GM21737 (cell line): ENCODE data around the gene MIF4GD.
"Not testable (repeated sequence)": the region's sequence is repeated elsewhere in the genome, so short reads cannot be mapped to it uniquely, and the experiment has no call there.

Experiments
- ATAC-seq: cut with Tn5 transposase; IDR thresholded peaks from one replicate; pipeline ENCODE4 v1.9.1; 2021; ENCODE audit warnings: mild to moderate bottlenecking, moderate library complexity; ENCODE audit not compliant: unreplicated experiment

MIF4GD gene

DNA sequence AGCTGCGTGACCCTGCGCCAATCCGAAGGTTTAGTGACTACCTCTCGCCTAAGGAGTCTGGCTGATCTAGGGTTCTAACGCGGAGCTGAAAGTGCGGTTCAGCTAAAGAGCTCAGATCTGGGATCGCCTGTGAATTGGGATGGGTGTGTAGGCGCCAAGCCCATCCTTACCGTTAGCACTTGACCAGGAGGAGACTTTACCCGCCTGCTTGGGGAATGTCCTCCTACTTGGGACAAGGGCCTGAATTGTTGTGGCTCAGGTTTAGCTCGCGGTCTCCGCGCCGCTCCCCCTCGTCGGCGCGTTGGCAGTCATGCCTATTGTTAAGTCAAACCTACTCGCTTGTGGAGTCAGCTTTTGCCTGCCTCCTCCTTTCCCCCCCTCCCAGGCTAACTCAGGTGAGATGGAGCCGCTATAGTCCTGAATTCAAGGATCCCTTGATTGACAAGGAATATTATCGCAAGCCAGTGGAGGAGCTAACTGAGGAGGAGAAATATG lies 8.9 kb downstream of the MIF4GD start:
- peak; percentile 4 for ATAC-seq

DNA sequence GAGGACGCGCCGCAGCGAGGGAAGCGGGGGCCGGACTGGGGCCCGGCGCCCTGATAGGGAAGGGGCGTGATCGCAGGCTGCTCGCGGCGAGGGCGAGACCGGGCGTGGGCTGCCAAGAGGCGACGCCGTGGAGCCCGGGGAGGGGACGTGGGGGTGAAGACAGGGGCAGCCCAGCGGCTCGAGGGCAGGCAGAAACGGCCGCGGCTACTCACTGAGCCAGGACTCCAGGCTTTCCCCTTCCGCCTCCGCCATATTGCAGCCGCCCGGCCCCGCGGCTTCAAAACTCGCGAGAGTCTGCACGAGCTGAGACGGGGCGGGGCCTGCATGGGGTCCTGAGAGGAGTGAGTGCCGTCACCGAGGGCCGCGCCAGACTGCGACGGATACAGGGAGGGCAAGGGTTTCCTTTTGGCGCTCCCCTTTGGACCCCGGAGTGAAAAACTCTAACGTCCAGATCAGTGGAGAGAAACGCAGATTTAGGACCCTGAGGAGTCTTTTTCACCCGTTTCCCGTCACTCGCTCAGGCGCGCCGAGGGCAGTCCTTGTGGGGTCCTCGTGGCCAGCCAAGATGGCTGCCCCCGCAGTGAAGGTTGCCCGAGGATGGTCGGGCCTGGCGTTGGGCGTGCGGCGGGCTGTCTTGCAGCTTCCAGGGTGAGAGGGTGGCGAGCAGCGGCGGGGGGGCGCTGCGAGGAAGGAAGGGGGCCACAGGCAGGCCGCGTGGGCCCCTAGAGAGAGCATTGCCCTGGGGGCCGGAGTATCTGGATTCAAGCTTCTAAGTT lies 9.5 kb downstream of the MIF4GD start, which contains the start of the genes GGA3 and MRPS7:
GGA3 (minus strand) TSS at position 271 of the 776 bp plus-strand sequence; CDS start at position 252, 19 bp downstream.
MRPS7 (plus strand) TSS at position 544 of the 776 bp plus-strand sequence; CDS start at position 566, 22 bp downstream.
- ATAC-seq: peak; percentile 75

DNA sequence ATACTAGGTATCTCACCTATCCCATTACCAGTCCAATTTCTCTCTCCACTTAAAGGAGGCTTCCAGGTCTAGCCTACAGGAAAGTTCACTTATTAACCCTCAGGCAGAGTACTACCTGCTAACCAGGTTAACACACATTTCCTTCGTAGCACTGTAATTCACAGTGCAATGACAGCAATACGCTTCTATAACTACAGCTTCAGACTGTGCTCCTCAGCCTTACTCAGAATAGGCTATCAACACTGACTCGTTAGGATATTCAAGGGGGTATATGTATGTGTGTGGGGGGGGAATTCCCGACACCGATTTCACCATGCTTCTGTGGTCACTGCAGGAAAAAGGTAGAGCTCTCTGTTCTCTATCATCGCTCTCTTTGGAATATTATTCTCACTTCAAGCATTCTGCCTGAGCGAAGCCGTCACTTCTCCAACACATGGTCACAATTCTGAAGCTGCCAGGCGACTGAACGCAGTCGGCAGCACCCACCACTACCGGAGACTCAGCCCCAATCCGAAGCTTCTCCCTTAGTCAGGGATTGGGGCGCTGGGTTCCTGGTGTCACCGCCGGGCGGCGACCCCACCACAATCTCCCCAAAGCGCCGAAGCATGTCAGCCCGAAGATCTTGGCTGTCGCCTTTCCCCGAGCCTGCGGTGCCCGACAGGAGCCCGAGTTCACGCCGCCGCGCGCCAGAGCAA lies 10.2 kb downstream of the MIF4GD start:
- ATAC-seq: peak; percentile 20

DNA sequence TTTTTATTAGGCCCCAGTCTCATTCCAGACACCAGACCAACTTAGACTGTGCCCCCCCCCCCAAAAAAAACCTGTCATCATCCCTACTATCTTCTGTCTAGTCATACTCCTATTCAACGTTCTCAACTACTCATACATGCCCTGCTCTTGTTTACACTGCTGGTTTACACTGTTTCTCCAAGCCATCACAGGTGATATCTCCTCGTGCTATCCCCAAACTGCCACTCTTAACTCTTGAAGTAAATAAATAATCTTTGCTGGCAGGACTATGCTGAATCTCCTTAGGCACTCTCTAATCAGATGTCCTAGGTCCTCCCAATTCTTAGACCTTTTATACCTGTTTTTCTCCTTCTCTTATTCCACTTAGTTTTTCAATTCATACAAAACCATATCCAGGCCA lies 13.8 kb downstream of the MIF4GD start:
- not testable (repeated sequence) for ATAC-seq

DNA sequence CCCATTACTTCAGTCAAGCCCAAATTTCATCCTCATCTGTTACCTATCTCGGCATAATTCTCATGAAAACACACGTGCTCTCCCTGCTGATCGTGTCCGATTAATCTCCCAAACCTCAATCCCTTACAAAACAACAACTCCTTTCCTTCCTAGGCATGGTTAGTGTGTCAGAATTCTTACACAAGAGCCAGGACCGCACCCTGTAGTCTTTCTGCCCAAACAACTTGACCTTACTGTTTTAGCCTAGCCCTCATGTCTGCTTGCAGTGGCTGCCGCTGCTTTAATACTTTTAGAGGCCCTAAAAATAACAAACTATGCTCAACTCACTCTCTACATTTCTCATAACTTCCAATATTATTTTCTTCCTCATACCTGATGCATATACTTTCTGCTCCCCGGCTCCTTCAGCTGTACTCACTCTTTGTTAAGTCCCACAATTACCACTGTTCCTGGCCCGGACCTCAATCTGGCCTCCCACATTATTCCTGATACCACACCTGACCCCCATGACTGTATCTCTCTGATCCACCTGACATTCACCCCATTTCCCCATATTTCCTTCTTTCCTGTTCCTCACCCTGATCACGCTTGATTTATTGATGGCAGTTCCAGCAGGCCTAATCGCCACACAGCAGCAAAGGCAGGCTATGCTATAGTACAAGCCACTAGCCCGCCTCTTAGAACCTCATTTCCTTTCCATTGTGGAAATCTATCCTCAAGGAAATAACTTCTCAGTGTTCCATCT lies 14.9 kb downstream of the MIF4GD start:
- ATAC-seq: not testable (repeated sequence)

DNA sequence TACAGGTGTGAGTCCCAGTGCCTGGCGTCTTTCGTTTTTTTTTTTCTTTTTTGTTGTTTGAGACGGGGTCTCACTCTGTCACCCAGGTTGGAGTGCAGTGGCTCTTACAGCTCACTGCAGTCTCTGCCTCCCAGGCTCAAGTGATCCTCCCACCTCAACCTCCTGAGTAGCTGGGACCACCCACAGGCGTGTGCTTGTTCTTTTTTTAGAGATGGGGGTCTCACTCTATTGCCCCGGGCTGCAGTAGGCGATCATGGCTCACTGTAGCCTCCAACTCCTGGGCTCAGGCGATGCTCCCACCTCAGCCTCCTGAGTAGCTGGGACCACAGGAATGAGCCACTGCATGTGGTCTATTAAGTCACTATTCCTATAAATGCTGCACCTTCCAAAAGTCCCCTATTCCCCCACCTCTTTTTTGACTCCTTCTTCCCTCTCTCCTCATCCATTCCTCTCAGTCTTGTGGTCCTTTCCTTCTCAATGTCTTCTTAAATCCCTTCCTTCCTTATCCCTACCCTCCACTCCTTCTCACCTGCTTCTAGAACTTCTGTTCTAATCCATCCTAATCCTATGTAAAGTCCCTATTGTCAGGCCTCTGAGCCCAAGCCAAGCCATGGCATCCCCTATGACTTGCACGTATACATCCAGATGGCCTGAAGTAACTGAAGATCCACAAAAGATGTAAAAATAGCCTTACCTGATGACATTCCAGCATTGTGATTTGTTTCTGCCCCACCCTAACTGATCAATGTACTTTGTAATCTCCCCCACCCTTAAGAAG lies 18.8 kb downstream of the MIF4GD start:
- no peak for ATAC-seq

DNA sequence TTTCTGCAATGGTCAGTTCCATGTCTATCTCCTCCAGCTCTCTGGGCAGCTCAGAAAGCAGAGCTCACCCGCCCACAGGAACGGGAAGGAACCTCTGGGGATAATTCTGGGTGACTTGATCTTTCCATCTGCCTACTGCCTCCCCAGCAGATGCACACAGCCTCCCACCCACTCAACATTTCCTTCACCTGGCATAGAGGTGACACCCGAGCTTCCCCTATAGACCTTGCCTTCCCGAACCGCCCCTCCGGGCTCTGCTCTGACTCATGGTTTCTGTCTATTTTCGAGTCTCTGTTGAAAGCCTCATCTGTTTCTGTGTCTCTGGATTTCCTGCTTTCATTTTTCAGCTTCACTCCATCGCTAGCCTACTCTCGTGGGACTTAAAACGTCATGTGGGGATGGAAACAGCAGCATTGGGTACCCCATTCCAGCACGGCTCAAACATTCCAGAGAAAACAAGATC lies 21.0 kb downstream of the MIF4GD start:
- ATAC-seq: peak; percentile 77

DNA sequence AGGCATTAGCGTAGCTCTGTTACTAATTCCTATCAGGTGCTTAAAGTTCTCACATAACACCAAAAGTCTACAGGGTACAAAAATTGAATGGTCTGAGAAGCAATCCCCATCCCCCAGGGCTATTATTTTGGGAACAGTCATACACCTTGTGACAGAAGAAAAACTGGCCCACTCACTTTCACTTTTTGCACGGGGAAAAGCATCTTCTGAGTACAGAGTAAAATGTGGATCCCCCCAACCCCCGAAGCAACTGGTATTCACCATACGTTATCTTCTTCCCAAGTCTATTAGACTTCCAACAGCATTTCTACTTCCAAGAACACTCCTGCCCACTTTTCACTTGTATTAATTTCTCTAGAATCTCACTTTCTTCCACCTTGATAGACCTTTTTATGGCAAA lies 21.5 kb downstream of the MIF4GD start:
- no peak for ATAC-seq

DNA sequence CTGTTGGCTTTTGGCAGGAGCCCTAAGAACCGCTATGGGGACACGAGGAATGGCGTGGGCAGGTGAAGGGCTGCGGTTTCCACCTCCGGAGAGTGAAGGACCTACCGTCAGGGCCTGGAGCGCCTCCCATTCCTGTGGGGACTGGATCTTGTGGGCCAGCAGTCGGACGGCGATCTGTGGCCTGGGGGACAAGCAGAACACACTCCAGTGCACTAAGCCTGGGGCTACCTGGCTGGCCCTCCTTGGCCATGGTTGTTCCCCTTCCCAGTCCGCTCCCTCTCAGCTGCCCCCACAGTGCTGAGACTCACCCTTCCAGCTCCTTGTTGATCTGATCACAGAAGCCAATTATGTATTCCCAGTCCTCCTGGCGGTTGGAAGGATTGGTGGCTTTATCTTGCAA lies 24.6 kb downstream of the MIF4GD start:
- ATAC-seq: no peak

DNA sequence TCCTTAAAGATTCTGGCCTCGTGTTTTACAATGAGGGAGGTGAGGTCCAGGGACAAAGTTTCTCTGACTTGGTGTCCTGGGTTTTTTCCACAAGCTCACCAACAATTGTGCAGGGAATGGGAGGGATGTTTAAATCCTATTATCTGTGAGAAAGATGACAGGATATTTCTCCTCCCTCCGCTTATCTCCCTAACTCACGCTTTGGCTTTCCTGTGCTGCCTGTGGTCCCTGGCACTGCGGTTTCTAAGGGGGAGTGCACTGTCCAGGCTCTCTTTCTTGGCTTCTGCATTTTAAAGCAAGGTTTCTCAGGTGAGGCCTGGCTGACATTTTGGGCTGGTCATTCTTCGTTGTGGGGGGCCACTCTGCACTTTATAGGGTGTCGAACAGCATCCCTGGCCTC lies 26.0 kb downstream of the MIF4GD start:
- ATAC-seq: no peak

DNA sequence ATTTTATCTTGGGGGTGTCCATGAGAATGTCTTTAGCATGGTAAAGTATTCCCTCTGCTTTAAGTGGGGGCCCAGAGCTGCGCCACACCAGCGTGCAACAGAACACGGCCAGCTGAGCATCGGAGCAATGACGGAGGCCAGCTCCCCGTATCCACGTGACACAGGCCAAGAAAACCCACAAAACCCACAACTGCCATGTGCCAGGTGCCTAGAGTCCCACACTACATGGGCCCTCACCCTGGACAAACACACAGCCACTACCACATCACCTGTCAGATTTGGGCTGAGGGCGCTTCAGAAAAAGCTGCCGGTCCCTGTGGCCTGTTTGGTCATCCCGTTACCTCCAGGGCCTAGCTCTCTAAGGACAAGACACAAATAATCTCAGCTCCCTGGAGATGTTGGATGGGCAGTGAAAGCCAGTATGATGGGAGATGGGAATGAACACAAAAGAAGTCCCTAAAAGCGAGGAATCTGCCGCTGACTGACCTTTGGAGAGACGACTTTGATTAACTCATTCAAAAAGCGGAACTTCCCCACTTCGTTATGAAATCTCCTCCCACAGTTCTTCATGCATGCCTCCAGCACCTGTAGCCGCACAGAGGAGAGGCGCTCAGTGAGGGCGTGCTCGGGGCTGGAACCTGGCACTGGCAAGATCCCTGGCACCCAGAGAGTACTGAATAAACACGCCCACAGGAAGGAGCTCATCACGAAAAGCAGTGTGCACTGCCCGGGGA lies 26.7 kb downstream of the MIF4GD start:
- ATAC-seq: no peak

DNA sequence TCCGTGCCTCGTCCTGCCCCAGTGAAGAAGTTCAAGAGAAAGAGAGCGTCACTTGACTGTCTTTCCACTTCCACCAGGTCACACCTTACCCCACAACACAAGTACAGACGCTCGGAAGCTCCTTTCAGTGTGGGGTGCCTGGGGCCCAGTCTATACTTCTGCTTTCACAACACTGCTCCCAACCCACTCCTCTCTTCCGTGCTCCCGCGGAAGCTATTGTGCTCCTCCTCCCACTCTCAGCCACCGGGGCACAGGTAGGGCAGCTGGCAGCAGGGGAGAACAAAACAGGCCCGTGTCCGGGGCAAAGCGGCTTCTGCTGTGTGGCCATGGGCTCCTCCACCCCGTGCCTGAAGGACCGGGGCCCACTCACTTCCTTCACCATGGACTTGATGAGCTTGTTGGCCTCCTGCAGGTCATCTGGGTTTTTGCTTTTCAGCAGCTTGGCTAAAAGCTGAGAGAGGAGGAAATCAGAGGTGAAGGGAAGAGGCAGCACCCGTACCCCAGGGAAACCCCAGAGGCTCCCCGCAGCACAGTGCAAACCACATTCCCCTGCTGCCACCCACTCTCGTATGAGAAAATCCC lies 28.5 kb downstream of the MIF4GD start:
- ATAC-seq: no peak

DNA sequence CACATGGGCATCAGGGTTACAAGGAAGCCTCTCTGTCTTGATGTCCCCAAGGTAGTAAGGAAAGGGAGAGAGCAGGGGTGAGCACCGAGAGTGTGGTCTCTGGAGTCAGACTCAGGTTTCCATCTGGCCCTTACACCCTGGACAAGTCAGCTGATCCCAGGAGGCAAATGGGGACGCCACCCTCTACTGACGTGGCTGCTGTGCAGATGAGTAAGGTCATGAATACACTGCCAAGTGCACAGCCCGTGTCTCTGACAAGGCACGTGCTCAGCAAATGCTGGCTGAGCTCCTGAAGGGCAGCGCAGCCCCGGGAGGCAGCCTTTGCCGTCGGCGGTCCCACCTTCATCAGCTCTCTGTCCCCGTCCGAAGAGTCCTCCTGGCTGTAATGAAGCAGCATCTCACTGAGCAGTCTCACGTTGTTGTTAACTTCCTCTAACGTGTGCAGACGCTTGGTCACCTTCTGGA lies 29.0 kb downstream of the MIF4GD start:
- no peak for ATAC-seq

DNA sequence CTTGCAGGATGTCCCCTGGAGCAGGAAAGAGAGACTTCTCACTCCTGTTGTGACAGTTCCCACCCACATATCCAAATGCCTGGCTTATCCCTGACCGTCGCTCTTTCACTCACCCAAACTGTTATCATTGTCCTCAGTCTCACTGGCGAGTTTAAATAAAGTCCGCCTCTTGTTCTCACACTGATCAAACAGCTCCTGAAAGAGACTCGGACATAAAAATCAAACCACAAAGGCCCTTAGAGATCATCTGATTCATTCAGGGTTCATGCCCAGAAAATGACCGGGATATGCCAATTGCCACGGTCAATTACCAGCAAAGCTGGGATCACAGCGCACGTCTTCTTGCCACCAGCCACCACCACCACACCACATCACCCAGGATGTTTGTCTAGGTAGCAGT lies 29.5 kb downstream of the MIF4GD start:
- no peak for ATAC-seq

DNA sequence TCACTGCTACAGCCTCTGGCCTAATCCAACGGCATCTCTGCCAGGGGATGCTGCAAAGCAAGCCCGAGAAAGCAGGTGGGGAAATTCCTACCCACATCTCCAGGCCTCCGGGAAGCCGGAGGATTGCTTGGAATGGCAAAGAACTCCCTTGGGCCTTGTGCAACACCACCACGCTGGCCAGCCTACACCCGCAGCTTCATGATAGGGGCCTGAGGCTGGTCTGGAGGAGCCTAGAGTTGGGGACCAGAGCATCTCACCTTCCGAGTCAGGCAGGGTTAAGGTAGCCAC lies 29.9 kb downstream of the MIF4GD start:
- no peak for ATAC-seq

DNA sequence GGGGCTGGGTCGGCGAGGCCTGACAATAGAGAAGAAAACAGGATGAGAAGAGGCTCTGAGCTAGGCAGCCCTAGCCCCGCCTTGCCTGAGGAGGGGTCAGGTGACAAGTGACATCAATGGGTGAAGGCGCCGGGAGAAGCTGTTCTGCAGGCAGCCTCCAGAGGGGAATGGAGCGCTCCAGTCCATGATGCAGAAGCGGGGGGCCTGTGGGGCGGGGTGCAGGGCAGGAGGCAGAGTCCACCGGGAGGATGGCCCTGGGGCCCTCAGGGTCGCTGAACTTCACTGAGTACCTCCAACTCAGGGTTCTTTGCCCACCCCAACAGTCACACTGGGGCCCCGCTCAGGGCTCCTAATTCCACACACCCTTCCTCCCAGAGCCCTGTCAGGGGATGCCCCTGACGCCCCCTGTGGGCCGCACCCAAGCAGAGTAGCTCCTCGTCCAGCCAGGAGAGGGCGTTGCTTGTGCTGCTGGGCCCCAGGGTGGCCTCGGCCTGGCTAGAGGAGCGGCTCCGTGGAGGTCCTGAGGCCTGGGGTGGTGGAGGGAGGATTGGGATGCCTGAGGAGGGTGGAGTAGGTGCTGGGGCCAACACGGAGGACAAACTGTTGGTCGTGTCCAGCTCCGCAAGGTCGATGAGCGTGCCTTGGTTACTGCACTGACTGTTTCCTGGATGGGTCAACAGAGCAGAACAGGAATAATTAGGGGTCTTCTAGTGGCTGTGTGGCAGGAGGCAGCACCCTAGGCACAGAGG lies 30.5 kb downstream of the MIF4GD start:
- ATAC-seq: no peak

DNA sequence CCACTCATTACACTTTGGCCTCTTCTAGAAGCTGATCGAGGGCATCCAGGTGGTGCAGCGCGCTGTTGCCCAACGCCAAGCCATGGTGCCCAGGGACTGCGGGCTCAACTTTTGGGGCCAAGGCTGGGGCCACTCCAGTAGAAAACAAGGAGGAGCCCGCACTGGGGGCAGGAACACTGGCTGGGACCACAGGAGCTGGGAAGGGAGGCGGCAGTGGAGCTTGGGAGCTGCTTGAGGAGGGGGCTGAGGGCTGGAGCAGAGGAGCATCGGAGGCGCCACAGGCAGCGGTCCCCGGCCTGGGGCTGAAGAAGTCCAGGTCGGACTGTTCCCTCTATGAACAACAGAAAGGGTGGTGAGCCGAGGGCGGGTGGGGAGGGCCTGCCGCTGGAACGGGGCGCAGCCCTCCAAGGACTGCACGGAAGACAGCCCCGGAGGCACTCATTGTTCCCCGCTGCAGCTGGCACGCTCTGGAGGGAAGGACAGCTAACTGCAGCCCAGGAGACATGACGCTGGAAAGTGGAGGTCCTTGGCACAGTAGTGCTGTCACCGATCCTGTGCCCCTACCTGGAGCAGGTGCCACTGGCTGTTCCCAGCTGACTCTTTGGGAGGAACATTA lies 31.1 kb downstream of the MIF4GD start:
- no peak for ATAC-seq

DNA sequence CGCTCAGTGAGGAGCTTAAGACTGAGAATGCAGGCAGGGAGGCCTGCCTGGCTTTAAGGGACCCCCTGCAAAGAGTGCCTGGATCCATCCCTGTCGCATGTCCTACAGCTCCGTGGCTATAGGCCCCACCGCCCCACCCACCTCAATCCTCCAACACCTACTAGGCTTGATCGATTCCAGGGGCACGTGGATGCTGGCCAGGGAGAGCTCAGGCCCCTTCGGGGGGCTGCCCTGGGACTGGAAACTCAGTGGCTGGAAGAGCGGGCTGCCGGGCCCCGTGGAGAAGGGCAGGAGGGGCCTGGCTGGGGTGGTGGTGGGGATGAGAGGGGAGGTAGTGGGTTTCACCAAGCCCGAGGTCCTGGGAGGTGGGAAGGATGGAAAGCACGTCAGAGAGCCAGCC lies 31.8 kb downstream of the MIF4GD start:
- no peak for ATAC-seq
